ENCODE results near the gene FADS3. TPM values are rescaled to one million over a fixed set of nuclear protein-coding genes. Genes with fewer than 3 reads are reported as not detected.
A peak's percentile ranks its signal among the peaks of the same experiment; 100 is the strongest.

FADS3 gene
- total and polyA plus RNA-seq, 3 donors from 2014 or later: 20.5 to 88.5 (median 50.6) TPM

DNA sequence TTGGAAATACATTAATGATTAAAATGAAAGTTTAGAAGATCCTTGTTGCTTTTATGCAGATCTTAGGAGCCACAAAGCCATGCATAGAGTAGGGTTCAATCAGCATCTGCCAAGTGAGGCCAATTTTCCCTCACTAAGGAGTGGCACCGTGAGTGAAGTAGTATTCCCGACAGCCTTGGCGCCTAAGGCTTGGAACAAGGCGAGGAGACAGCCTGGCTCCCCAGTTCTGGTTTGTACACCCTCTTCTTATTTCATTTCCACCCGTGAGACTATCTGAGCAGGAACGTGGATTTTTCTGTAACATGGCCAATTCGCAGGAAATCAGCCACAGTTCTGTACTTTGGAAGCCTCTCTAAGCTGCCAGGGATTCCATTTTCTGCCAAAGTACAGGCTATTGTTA is 40.7 kb downstream of the FADS3 start:
- TF ChIP-seq, protein P1, sequence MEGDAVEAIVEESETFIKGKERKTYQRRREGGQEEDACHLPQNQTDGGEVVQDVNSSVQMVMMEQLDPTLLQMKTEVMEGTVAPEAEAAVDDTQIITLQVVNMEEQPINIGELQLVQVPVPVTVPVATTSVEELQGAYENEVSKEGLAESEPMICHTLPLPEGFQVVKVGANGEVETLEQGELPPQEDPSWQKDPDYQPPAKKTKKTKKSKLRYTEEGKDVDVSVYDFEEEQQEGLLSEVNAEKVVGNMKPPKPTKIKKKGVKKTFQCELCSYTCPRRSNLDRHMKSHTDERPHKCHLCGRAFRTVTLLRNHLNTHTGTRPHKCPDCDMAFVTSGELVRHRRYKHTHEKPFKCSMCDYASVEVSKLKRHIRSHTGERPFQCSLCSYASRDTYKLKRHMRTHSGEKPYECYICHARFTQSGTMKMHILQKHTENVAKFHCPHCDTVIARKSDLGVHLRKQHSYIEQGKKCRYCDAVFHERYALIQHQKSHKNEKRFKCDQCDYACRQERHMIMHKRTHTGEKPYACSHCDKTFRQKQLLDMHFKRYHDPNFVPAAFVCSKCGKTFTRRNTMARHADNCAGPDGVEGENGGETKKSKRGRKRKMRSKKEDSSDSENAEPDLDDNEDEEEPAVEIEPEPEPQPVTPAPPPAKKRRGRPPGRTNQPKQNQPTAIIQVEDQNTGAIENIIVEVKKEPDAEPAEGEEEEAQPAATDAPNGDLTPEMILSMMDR (IDR thresholded peaks at IDR 0.05): no peak
- no peak for TF ChIP-seq POLR2A (IDR thresholded peaks at IDR 0.05)
- Histone ChIP-seq H3K27ac (peak overlapping the region; percentile 16 to 77), H3K36me3 (ENCODE audit: low read depth, missing control alignments) (no peaks in the 10 kb centered on the region), H3K9me3 (no peaks in the 10 kb centered on the region), H3K27me3 (no peaks in the 10 kb centered on the region), H3K4me1 (peaks cover 59% of the 10 kb centered on the region), H3K4me3 (no peak overlapping the region)
- intact Hi-C loops (cut with DNase I; ENCODE audit: low total_unique reads): no loop called here
- 31 to 53% methylated on average over 7 of the region's 7 CpGs for WGBS, 2 donors
- DNase-seq: no peak

DNA sequence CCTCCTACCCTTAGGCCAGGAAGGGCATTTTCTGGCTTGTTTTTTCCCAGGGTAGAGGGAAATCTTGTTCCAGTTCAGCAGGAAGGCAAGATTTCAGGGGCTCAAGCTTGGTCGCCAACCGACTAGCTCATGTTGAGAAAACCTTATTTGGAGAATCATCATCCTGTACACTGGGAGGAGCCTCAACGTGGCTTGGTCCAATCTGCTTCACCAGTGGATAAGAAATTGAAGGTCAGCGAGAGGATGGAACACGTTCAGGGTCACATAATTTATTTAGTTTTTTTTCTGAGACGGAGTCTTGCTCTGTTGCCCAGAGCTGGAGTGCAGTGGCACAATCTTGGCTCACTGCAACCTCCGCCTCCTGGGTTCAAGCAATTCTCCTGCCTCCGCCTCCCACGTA is 42.7 kb downstream of the FADS3 start:
- Histone ChIP-seq H3K4me1 (peaks cover 48% of the 10 kb centered on the region), H3K27ac (no peak overlapping the region), H3K4me3 (no peak overlapping the region), H3K36me3 (ENCODE audit: low read depth, missing control alignments) (no peaks in the 10 kb centered on the region), H3K9me3 (no peaks in the 10 kb centered on the region), H3K27me3 (no peaks in the 10 kb centered on the region)
- no peak for DNase-seq
- WGBS, 2 donors: 72% methylated on average over 9 of the region's 9 CpGs
- intact Hi-C loops (cut with DNase I; ENCODE audit: low total_unique reads): no loop called here
- no peak for TF ChIP-seq POLR2A (IDR thresholded peaks at IDR 0.05)
- TF ChIP-seq, protein P1 (IDR thresholded peaks at IDR 0.05): no peak

DNA sequence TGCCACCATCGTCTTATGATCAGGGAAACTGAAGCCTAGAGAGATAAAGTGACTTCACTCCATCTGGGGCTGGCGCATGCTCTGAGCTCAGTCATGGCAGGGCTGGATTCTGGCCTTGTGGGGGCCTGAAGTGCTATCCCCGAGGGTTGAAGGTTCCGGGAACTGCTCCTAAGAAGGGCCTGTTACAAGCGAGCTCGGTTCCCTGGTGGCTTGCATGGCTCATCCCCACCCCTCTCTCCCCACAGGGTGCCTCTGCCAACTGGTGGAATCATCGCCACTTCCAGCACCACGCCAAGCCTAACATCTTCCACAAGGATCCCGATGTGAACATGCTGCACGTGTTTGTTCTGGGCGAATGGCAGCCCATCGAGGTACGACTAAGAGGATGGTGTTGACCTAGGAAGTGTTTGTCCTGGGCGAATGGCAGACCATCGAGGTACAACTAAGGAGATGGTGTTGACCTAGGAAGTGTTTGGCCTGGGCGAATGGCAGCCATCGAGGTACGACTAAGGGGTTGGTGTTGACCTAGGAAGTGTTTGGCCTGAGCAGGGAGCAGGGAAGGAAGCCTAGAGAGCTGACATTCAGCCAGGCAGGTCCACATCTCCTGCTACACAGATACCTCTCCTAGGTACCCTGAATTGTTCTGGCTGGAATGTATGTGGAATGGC is 43.3 kb downstream of the FADS3 start:
- peaks cover 46% of the 10 kb centered on the region for H3K4me1 ChIP-seq
- no peaks in the 10 kb centered on the region for H3K36me3 ChIP-seq (ENCODE audit: low read depth, missing control alignments)
- no peak overlapping the region for H3K27ac ChIP-seq
- H3K27me3 ChIP-seq: no peaks in the 10 kb centered on the region
- no peak for TF ChIP-seq POLR2A (IDR thresholded peaks at IDR 0.05)
- TF ChIP-seq, protein P1 (IDR thresholded peaks at IDR 0.05): no peak
- no peak overlapping the region for H3K4me3 ChIP-seq
- intact Hi-C loops (cut with DNase I; ENCODE audit: low total_unique reads): no loop called here
- 90 to 95% methylated on average over 15 to 18 of the region's 18 CpGs for WGBS, 2 donors
- H3K9me3 ChIP-seq: no peaks in the 10 kb centered on the region
- no peak for DNase-seq

DNA sequence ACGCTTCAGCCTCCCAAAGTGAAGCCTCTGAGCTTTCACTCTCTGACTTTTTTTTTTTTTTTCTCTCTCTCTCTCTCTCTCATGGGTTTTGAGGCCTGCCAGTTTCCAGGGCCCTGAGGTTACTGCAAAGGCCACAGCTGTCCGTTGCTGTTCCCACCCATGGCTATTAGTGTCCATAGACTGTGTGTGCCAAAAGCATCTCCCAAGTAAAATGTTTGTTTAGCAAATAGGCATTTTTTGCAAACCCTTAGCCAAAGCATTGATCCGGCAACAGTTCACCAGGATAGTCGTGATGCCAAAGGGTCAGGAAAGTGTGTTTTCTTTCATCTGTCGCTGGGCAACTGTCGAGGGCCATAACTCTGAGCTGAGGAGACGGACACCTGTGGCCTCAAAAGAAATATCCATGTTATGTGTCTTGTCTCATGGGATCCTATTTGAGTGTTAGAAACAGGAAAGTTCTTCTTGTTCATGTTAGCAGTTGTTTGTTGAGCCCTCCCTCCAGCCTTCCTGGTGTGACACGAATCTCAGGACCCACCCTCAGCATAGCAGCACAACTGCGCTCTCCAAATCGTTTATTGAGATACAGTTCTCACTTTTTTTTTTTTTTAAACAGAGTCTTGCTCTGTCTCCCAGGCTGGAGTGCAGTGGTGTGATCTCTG is 44.9 kb downstream of the FADS3 start:
- H3K36me3 ChIP-seq (ENCODE audit: low read depth, missing control alignments): no peaks in the 10 kb centered on the region
- H3K9me3 ChIP-seq: no peaks in the 10 kb centered on the region
- no peak overlapping the region for H3K4me3 ChIP-seq
- no peaks in the 10 kb centered on the region for H3K27me3 ChIP-seq
- TF ChIP-seq, protein P1 (IDR thresholded peaks at IDR 0.05): no peak
- TF ChIP-seq POLR2A (IDR thresholded peaks at IDR 0.05): no peak
- WGBS, 2 donors: 68 to 73% methylated on average over 10 of the region's 10 CpGs
- H3K27ac ChIP-seq: peak overlapping the region; percentile 10 to 71
- intact Hi-C loops (cut with DNase I; ENCODE audit: low total_unique reads): no loop called here
- no peak for DNase-seq
- H3K4me1 ChIP-seq: peaks cover 44% of the 10 kb centered on the region

All from testis (tissue), 3 donors.